Thymus (tissue), 11 donors: Measurements from ENCODE around the gene DVL1. TPM values are rescaled to one million over a fixed set of nuclear protein-coding genes. Genes with fewer than 3 reads are reported as not detected.

ENCODE experiments used
- DNase-seq, 9 donors: peaks; one replicate each; pipeline ENCODE4 v3.0.0-alpha.2; 2013; ENCODE audit warnings: low spot score in 9 of 9, low read depth in 6 of 9, missing footprints in 1 of 9
- H3K27ac ChIP-seq, 2 donors: one replicate each; pipeline ENCODE4 v1.5.1; 2013; ENCODE audit warnings: control low read depth in 1 of 2, low read depth in 1 of 2, low read length in 1 of 2, mild to moderate bottlenecking in 1 of 2, moderate library complexity in 1 of 2
- H3K27me3 ChIP-seq, 2 donors: one replicate each; pipeline ENCODE4 v1.5.1; 2013; ENCODE audit warnings: low read length in 1 of 2; ENCODE audit not compliant: control insufficient read depth in 2 of 2, insufficient read depth in 1 of 2
- H3K36me3 ChIP-seq, 2 donors: one replicate each; pipeline ENCODE4 v1.5.1; 2013; ENCODE audit warnings: low read length in 1 of 2, mild to moderate bottlenecking in 1 of 2, moderate library complexity in 1 of 2; ENCODE audit not compliant: control insufficient read depth in 2 of 2, insufficient read depth in 2 of 2
- H3K4me1 ChIP-seq, 2 donors: one replicate each; pipeline ENCODE4 v1.5.1; 2013; ENCODE audit warnings: low read length in 2 of 2; ENCODE audit not compliant: control insufficient read depth in 2 of 2, insufficient read depth in 2 of 2
- H3K4me3 ChIP-seq, 2 donors: one replicate each; pipeline ENCODE4 v1.5.1; 2013; ENCODE audit warnings: low read length in 2 of 2, control low read depth in 1 of 2, mild to moderate bottlenecking in 1 of 2
- H3K9me3 ChIP-seq, 2 donors: one replicate each; pipeline ENCODE4 v1.5.1; 2013; ENCODE audit warnings: low read length in 1 of 2, mild to moderate bottlenecking in 1 of 2; ENCODE audit not compliant: control insufficient read depth in 2 of 2, insufficient read depth in 1 of 2
- WGBS: extraction: QIAGEN DNeasy Blood & Tissue Kit; methylation state at CpG from one replicate; pipeline ENCODE4 v1.1.7; 2013; 5-methylcytosine and 5-hydroxymethylcytosine counted together
- polyA plus RNA-seq: library from polyadenylated mRNA; stranded (reverse); fragments of 200-250 nt; gene quantifications from one replicate; pipeline ENCODE4 v1.2.3, GENCODE V29; 2013
- total RNA-seq: library from RNA; stranded (reverse); fragments of 120-200 nt; gene quantifications from one replicate; pipeline ENCODE4 v1.2.4, GENCODE V29; 2013
- donor health status: healthy.

The DVL1 gene
- total and polyA plus RNA-seq, 2 donors = 19.6 to 40.9 TPM

DNA sequence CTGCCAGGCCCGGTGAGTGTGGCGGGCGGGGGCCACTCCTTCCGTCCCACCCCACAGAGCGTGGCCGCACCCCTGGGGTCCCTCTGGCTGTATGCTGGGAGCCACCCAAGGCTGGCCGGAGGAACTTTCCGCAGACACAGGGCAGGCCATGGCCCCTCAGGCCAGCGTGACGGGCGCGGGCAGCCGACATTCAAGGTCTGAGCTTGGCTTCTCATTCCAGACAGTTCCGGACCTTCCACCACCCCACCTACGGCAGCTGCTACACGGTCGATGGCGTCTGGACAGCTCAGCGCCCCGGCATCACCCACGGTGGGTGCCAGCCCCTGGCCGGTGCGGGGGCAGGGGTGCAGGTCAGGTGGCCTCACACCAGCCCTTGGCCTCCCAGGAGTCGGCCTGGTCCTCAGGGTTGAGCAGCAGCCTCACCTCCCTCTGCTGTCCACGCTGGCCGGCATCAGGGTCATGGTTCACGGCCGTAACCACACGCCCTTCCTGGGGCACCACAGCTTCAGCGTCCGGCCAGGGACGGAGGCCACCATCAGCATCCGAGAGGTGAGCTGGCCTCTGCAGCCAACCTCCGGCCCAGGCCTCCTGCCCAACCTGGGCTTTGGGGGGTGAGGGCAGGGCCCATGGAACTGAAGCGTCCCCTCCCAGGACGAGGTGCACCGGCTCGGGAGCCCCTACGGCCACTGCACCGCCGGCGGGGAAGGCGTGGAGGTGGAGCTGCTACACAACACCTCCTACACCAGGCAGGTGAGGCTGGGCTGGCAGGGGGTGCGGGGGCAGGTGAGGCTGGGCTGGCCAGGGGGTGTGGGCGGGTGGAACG lies 61.7 kb downstream of the DVL1 start:
- no peak for DNase-seq

DNA sequence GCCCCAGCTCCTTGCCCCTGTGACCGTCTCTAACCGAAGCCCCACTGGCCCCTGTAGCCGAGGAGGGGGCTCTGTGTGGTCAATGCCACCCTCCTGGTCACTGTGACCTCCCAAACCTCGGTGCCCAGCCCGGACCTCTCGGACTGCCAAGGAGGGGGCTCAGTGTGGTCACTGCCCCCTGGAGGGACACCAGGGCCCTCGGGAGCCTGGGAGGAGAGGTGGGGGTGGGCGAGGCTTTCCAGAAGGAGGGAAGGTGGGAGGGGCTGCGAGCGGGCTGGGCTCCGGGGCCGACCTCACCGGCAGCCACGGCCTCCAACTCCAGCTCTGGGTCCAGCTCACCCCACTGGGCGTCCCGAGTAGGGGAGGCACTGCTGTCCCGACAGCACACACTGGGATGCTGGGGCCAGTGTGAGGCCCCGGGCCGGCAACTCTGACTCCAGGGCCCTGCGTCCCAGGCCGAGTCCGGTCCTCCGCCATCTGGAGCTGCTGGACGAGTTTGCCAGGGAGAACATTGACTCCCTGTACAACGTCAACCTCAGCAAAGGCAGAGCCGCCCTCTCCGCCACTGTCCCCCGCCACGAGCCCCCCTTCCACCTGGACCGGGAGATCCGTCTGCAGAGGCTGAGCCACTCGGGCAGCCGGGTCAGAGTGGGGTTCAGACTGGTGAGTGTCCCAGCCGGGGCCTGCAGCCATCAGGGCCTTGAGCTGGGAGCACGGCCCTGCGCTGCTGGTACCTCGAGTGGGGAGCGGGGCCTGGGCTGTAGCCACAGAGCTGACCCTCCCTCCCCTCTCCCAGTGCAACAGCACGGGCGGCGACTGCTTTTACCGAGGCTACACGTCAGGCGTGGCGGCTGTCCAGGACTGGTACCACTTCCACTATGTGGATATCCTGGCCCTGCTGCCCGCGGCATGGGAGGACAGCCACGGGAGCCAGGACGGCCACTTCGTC lies 62.6 kb downstream of the DVL1 start:
- H3K4me3 ChIP-seq = no peak overlapping the region
- H3K27me3 ChIP-seq = peaks cover 0 to 18% of the 10 kb centered on the region in 2 donors
- no peaks in the 10 kb centered on the region for H3K4me1 ChIP-seq
- WGBS = 83% methylated on average over 50 of the region's 50 CpGs
- no peak for DNase-seq
- no peak overlapping the region for H3K27ac ChIP-seq
- no peaks in the 10 kb centered on the region for H3K36me3 ChIP-seq
- no peaks in the 10 kb centered on the region for H3K9me3 ChIP-seq

More for the DNA sequence above, 61.7 kb downstream of the DVL1 start:
- H3K27me3 ChIP-seq = peaks cover 0 to 18% of the 10 kb centered on the region in 2 donors
- H3K9me3 ChIP-seq = no peaks in the 10 kb centered on the region
- whole genome bisulfite sequencing = 91% methylated on average over 46 of the region's 46 CpGs
- H3K4me1 ChIP-seq = no peaks in the 10 kb centered on the region
- H3K36me3 ChIP-seq = no peaks in the 10 kb centered on the region
- H3K27ac ChIP-seq = no peak overlapping the region
- H3K4me3 ChIP-seq = no peak overlapping the region

DNA sequence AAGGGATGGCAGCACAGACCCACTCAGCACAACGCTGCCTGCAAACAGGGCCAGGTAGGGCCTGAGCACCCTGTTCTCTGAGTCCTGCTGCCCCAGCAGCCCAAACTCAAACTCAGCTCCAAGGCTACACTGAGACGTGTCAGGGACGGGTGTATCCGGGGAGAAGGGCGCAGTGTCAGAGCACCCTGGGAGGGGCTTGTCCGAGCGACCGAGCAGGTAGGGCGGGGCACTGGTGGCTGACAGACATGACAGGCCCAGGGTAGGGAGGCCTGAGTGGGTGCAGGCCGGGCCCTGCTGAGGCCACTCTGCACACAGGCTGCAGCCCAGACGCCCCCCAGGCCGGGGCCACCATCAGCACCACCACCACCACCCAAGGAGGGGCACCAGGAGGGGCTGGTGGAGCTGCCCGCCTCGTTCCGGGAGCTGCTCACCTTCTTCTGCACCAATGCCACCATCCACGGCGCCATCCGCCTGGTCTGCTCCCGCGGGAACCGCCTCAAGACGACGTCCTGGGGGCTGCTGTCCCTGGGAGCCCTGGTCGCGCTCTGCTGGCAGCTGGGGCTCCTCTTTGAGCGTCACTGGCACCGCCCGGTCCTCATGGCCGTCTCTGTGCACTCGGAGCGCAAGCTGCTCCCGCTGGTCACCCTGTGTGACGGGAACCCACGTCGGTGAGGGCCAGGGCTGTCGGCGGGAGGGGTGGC lies 63.5 kb downstream of the DVL1 start:
- Histone ChIP-seq H3K9me3 (no peaks in the 10 kb centered on the region), H3K4me1 (no peaks in the 10 kb centered on the region), H3K27ac (no peak overlapping the region), H3K27me3 (peaks cover 0 to 18% of the 10 kb centered on the region in 2 donors), H3K36me3 (no peaks in the 10 kb centered on the region), H3K4me3 (no peak overlapping the region)
- WGBS = 83% methylated on average over 37 of the region's 37 CpGs
- no peak for DNase-seq

Other genes starting within 250 kb of the DVL1 start
- gene C1orf159, start 233.3 kb downstream of the DVL1 start, total RNA-seq = 5.0 TPM
- gene C1orf159, start 233.3 kb downstream of the DVL1 start, polyA plus RNA-seq = 17.8 TPM
- 0.14 TPM for gene TTLL10, start 175.5 kb downstream of the DVL1 start, total RNA-seq
- 0.27 TPM for gene TTLL10, start 175.5 kb downstream of the DVL1 start, polyA plus RNA-seq
- 4.2 TPM for gene TNFRSF18, start 142.8 kb downstream of the DVL1 start, total RNA-seq
- 29.9 TPM for gene TNFRSF18, start 142.8 kb downstream of the DVL1 start, polyA plus RNA-seq
- 12.7 TPM for gene TNFRSF4, start 135.3 kb downstream of the DVL1 start, total RNA-seq
- gene TNFRSF4, start 135.3 kb downstream of the DVL1 start, polyA plus RNA-seq = 18.8 TPM
- gene SDF4, start 117.4 kb downstream of the DVL1 start, total RNA-seq = 37.6 TPM
- gene SDF4, start 117.4 kb downstream of the DVL1 start, polyA plus RNA-seq = 79.1 TPM
- 16.3 TPM for gene B3GALT6, start 117.2 kb downstream of the DVL1 start, total RNA-seq
- gene B3GALT6, start 117.2 kb downstream of the DVL1 start, polyA plus RNA-seq = 11.8 TPM
- gene C1QTNF12, start 102.7 kb downstream of the DVL1 start, total RNA-seq = 2.1 TPM
- 3.4 TPM for gene C1QTNF12, start 102.7 kb downstream of the DVL1 start, polyA plus RNA-seq
- 34.7 TPM for gene UBE2J2, start 75.6 kb downstream of the DVL1 start, total RNA-seq
- gene UBE2J2, start 75.6 kb downstream of the DVL1 start, polyA plus RNA-seq = 67.1 TPM
- gene SCNN1D, start 69.0 kb downstream of the DVL1 start, total RNA-seq = 1.7 TPM
- 12.5 TPM for gene SCNN1D, start 69.0 kb downstream of the DVL1 start, polyA plus RNA-seq
- 15.5 TPM for gene ACAP3, start 41.5 kb downstream of the DVL1 start, total RNA-seq
- 58.8 TPM for gene ACAP3, start 41.5 kb downstream of the DVL1 start, polyA plus RNA-seq
- gene PUSL1, start 40.8 kb downstream of the DVL1 start, total RNA-seq = 12.5 TPM
- 10.0 TPM for gene PUSL1, start 40.8 kb downstream of the DVL1 start, polyA plus RNA-seq
- gene INTS11, start 24.8 kb downstream of the DVL1 start, total RNA-seq = 60.8 TPM
- gene INTS11, start 24.8 kb downstream of the DVL1 start, polyA plus RNA-seq = 216 TPM
- 8.5 TPM for gene CPTP, start 24.6 kb downstream of the DVL1 start, total RNA-seq
- 10.3 TPM for gene CPTP, start 24.6 kb downstream of the DVL1 start, polyA plus RNA-seq
- 0.19 TPM for gene TAS1R3, start 18.1 kb downstream of the DVL1 start, total RNA-seq
- 0.37 TPM for gene TAS1R3, start 18.1 kb downstream of the DVL1 start, polyA plus RNA-seq
- gene MXRA8, start 9.1 kb upstream of the DVL1 start, total RNA-seq = 2.7 TPM
- 9.6 TPM for gene MXRA8, start 9.1 kb upstream of the DVL1 start, polyA plus RNA-seq
- 96.2 TPM for gene AURKAIP1, start 25.8 kb upstream of the DVL1 start, total RNA-seq
- gene AURKAIP1, start 25.8 kb upstream of the DVL1 start, polyA plus RNA-seq = 116 TPM
- gene CCNL2, start 49.9 kb upstream of the DVL1 start, total RNA-seq = 73.8 TPM
- gene CCNL2, start 49.9 kb upstream of the DVL1 start, polyA plus RNA-seq = 340 TPM
- gene MRPL20, start 57.9 kb upstream of the DVL1 start, total RNA-seq = 119 TPM
- gene MRPL20, start 57.9 kb upstream of the DVL1 start, polyA plus RNA-seq = 140 TPM
- gene ANKRD65, start 71.9 kb upstream of the DVL1 start, total RNA-seq = 7.9 TPM
- 16.0 TPM for gene ANKRD65, start 71.9 kb upstream of the DVL1 start, polyA plus RNA-seq
- 5.1 TPM for gene VWA1, start 86.3 kb upstream of the DVL1 start, total RNA-seq
- gene VWA1, start 86.3 kb upstream of the DVL1 start, polyA plus RNA-seq = 16.8 TPM
- 0.24 TPM for gene ATAD3C, start 100.3 kb upstream of the DVL1 start, total RNA-seq
- gene ATAD3C, start 100.3 kb upstream of the DVL1 start, polyA plus RNA-seq = 2.8 TPM
- 14.9 TPM for gene ATAD3B, start 122.3 kb upstream of the DVL1 start, total RNA-seq
- 58.9 TPM for gene ATAD3B, start 122.3 kb upstream of the DVL1 start, polyA plus RNA-seq
- gene ATAD3A, start 162.7 kb upstream of the DVL1 start, total RNA-seq = 20.2 TPM
- gene ATAD3A, start 162.7 kb upstream of the DVL1 start, polyA plus RNA-seq = 17.5 TPM
- 0.42 TPM for gene TMEM240, start 191.2 kb upstream of the DVL1 start, total RNA-seq
- 2.8 TPM for gene TMEM240, start 191.2 kb upstream of the DVL1 start, polyA plus RNA-seq
- 47.8 TPM for gene SSU72, start 225.4 kb upstream of the DVL1 start, total RNA-seq
- gene SSU72, start 225.4 kb upstream of the DVL1 start, polyA plus RNA-seq = 109 TPM